GM23338 (cell line): ENCODE data around the gene GDPD5.

Experiments
- CREB1 ChIP-seq: fragments of 250-450 bp; sonication (Bioruptor Pico); IDR thresholded peaks from 2 replicates; pipeline ENCODE4 v1.5.0; 2020; ENCODE audit warnings: low read depth, mild to moderate bottlenecking, moderate library complexity
- CTCF ChIP-seq, 2 experiments: fragments of 200-600 bp in 1 of 2; sonication (generic) in 1 of 2; conservative IDR thresholded peaks; 2 replicates each; pipeline versions ENCODE4 v1.5.1 to v1.6.1; 2016 to 2017; ENCODE audit warnings: antibody characterized with exemption in 2 of 2, low read depth in 2 of 2, mild to moderate bottlenecking in 2 of 2, moderate library complexity in 1 of 2
- EZH2 ChIP-seq: fragments of 200-600 bp; sonication (generic); IDR thresholded peaks from one replicate; pipeline ENCODE4 v1.8.0; 2017; ENCODE audit warnings: antibody characterized with exemption, mild to moderate bottlenecking, low read depth; ENCODE audit not compliant: unreplicated experiment
- EZH2phosphoT487 ChIP-seq: fragments of 200-600 bp; sonication (generic); IDR thresholded peaks from one replicate; pipeline ENCODE4 v1.8.1; 2018; ENCODE audit warnings: antibody characterized with exemption; ENCODE audit not compliant: unreplicated experiment
- JUNB ChIP-seq: IDR thresholded peaks from one replicate; pipeline ENCODE4 v1.6.1; 2016; ENCODE audit warnings: antibody characterized with exemption; ENCODE audit not compliant: unreplicated experiment
- POLR2AphosphoS5 ChIP-seq: IDR thresholded peaks from 2 replicates; pipeline ENCODE4 v1.6.1; 2016; ENCODE audit warnings: antibody characterized with exemption, low read depth
- REST ChIP-seq: IDR thresholded peaks from one replicate; pipeline ENCODE4 v1.6.1; 2018; ENCODE audit warnings: antibody characterized with exemption; ENCODE audit not compliant: unreplicated experiment
- STAT1 ChIP-seq: IDR thresholded peaks from one replicate; pipeline ENCODE4 v1.6.1; 2016; ENCODE audit warnings: antibody characterized with exemption; ENCODE audit not compliant: unreplicated experiment
- ZNF331 ChIP-seq: fragments of 250-450 bp; sonication (Bioruptor Pico); IDR thresholded peaks from 2 replicates; pipeline ENCODE4 v1.5.0; 2020; ENCODE audit warnings: low read depth, mild to moderate bottlenecking, moderate library complexity
- ZNF462 ChIP-seq: fragments of 250-450 bp; sonication (Bioruptor Pico); IDR thresholded peaks from 2 replicates; pipeline ENCODE4 v1.5.0; 2020; ENCODE audit warnings: mild to moderate bottlenecking, moderate library complexity

- TF ChIP-seq CTCF (conservative IDR thresholded peaks at IDR 0.05; ENCODE audit: low read depth in 2 of 2): no peak
- no peak for TF ChIP-seq JUNB
- no peak for TF ChIP-seq EZH2
- no peak for TF ChIP-seq POLR2AphosphoS5
- no peak for TF ChIP-seq CREB1 (CRISPR knock-in tag)
- no peak for TF ChIP-seq ZNF462 (CRISPR knock-in tag)
- no peak for TF ChIP-seq STAT1
- TF ChIP-seq ZNF331 (CRISPR knock-in tag): no peak
- TF ChIP-seq REST: no peak
- TF ChIP-seq EZH2phosphoT487: no peak
These were observed 1.7 kb downstream of the GDPD5 start for GRCh38 chr11:75523811-75524664.
